ENCODE measurements around the gene MSL3.

The MSL3 gene

DNA sequence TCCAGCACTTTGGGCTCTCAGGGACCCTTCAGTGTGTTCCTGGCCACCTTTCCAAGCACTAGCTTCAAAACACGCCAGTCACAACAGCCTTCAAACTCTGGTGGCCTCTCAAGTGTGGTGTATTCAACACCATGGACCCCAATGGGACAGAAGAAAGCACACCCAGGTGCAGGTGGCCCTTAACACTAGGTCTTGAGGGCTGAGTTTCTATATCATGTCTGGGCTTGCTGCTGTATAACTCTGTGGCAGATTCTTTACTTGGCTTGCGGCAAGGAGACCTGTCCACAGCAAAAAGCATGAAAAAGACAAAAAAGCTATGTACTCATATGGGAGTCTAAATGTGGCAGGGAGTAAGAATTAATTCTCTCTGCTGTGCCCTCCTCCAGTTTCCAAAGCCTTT, 23.1 kb downstream of the MSL3 start:
- no peak for TF ChIP-seq POLR2AphosphoS5 (IDR thresholded peaks at IDR 0.05; ENCODE audit: low read depth)
- no peak for TF ChIP-seq SPI1 (IDR thresholded peaks at IDR 0.05; ENCODE audit: borderline replicate concordance, low read depth)
- TF ChIP-seq GABPA (IDR thresholded peaks at IDR 0.05; ENCODE audit: low read depth), result no peak
- TF ChIP-seq, protein P1, sequence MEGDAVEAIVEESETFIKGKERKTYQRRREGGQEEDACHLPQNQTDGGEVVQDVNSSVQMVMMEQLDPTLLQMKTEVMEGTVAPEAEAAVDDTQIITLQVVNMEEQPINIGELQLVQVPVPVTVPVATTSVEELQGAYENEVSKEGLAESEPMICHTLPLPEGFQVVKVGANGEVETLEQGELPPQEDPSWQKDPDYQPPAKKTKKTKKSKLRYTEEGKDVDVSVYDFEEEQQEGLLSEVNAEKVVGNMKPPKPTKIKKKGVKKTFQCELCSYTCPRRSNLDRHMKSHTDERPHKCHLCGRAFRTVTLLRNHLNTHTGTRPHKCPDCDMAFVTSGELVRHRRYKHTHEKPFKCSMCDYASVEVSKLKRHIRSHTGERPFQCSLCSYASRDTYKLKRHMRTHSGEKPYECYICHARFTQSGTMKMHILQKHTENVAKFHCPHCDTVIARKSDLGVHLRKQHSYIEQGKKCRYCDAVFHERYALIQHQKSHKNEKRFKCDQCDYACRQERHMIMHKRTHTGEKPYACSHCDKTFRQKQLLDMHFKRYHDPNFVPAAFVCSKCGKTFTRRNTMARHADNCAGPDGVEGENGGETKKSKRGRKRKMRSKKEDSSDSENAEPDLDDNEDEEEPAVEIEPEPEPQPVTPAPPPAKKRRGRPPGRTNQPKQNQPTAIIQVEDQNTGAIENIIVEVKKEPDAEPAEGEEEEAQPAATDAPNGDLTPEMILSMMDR (IDR thresholded peaks at IDR 0.05; ENCODE audit: insufficient read depth, low read length), result no peak
- TF ChIP-seq, protein P2, sequence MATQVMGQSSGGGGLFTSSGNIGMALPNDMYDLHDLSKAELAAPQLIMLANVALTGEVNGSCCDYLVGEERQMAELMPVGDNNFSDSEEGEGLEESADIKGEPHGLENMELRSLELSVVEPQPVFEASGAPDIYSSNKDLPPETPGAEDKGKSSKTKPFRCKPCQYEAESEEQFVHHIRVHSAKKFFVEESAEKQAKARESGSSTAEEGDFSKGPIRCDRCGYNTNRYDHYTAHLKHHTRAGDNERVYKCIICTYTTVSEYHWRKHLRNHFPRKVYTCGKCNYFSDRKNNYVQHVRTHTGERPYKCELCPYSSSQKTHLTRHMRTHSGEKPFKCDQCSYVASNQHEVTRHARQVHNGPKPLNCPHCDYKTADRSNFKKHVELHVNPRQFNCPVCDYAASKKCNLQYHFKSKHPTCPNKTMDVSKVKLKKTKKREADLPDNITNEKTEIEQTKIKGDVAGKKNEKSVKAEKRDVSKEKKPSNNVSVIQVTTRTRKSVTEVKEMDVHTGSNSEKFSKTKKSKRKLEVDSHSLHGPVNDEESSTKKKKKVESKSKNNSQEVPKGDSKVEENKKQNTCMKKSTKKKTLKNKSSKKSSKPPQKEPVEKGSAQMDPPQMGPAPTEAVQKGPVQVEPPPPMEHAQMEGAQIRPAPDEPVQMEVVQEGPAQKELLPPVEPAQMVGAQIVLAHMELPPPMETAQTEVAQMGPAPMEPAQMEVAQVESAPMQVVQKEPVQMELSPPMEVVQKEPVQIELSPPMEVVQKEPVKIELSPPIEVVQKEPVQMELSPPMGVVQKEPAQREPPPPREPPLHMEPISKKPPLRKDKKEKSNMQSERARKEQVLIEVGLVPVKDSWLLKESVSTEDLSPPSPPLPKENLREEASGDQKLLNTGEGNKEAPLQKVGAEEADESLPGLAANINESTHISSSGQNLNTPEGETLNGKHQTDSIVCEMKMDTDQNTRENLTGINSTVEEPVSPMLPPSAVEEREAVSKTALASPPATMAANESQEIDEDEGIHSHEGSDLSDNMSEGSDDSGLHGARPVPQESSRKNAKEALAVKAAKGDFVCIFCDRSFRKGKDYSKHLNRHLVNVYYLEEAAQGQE (IDR thresholded peaks at IDR 0.05; ENCODE audit: insufficient replicate concordance, low read depth), result no peak
- Histone ChIP-seq H3K27me3 (ENCODE audit: insufficient read depth, poor library complexity, severe bottlenecking) (no peaks in the 10 kb centered on the region), H3K27ac (replicated peaks) (no peak overlapping the region)

DNA sequence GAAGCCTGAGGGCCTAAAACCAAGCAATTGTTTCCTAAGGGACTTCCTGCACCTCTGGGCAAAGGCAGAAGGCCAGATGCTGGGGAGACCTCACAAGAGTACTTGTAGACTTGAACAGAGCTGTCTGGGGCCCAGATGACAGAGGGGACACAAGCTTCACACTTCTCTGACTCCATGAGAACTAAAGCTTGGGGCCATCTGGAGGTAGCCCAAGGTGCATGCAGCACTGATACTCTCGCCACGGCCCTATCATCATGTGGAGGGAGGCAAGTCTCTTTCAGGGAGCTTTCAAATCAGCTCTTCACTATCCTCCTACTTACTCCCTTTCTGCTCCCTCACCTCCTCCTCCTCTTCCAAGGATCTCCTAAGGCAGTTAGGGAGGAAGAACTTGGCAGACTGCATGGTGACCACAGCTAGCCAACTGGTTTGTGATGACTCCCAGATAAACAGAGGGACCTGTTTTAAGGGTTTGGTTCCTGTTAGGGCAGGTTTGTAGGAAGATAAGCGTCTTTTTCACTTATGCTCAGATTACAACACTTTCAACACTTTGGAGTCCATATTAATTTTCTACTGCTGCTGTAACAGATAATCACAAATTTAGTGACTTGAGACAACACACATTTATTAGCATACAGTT, 23.8 kb downstream of the MSL3 start:
- DNase-seq (ENCODE audit: low read depth in 1 of 2, low spot score in 1 of 2), result no peak
- Histone ChIP-seq H3K27ac (replicated peaks) (no peak overlapping the region), H3K4me3 (replicated peaks; ENCODE audit: insufficient read depth, low read length) (no peak overlapping the region), H3K27me3 (ENCODE audit: insufficient read depth, poor library complexity, severe bottlenecking) (no peaks in the 10 kb centered on the region)
- TF ChIP-seq GABPA (IDR thresholded peaks at IDR 0.05; ENCODE audit: low read depth), result no peak
- TF ChIP-seq POLR2AphosphoS5 (IDR thresholded peaks at IDR 0.05; ENCODE audit: low read depth), result no peak
- no peak for TF ChIP-seq SPI1 (IDR thresholded peaks at IDR 0.05; ENCODE audit: borderline replicate concordance, low read depth)
- TF ChIP-seq, protein P1 (IDR thresholded peaks at IDR 0.05; ENCODE audit: insufficient read depth, low read length), result no peak
- TF ChIP-seq, protein P2 (IDR thresholded peaks at IDR 0.05; ENCODE audit: insufficient replicate concordance, low read depth), result no peak

More for the DNA sequence above, 23.1 kb downstream of the MSL3 start:
- H3K4me3 ChIP-seq (replicated peaks; ENCODE audit: insufficient read depth, low read length), result no peak overlapping the region
- DNase-seq (ENCODE audit: low read depth in 1 of 2, low spot score in 1 of 2), result no peak

DNA sequence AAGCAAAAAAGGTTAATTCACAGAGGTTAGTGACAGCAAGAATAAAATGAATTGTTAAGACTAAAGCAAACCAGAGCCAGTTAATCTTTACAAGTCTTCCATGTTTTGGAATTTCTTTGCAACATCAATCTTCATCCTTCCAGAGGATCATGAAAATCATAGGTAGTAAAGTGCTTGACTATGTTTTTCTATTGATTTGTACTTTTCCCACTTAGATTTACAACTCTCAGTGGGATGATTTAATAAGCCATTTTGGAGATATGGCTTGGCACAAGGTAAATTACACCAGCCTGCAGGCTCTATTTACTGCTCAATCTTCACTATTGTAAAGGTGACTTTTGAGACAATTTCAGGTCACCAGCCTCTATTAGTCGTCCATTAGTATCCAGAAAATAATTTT, 26.5 kb downstream of the MSL3 start:
- no peak for DNase-seq (ENCODE audit: low read depth in 1 of 2, low spot score in 1 of 2)
- Histone ChIP-seq H3K27me3 (ENCODE audit: insufficient read depth, poor library complexity, severe bottlenecking) (no peaks in the 10 kb centered on the region), H3K27ac (replicated peaks) (no peak overlapping the region), H3K4me3 (replicated peaks; ENCODE audit: insufficient read depth, low read length) (no peak overlapping the region)
- TF ChIP-seq SPI1 (IDR thresholded peaks at IDR 0.05; ENCODE audit: borderline replicate concordance, low read depth) (no peak), GABPA (IDR thresholded peaks at IDR 0.05; ENCODE audit: low read depth) (no peak), POLR2AphosphoS5 (IDR thresholded peaks at IDR 0.05; ENCODE audit: low read depth) (no peak)
- TF ChIP-seq, protein P1 (IDR thresholded peaks at IDR 0.05; ENCODE audit: insufficient read depth, low read length), result no peak
- TF ChIP-seq, protein P2 (IDR thresholded peaks at IDR 0.05; ENCODE audit: insufficient replicate concordance, low read depth), result no peak
